ENCODE data around the gene C2orf81. TPM values are rescaled to one million over a fixed set of nuclear protein-coding genes. Genes with fewer than 3 reads are reported as not detected.

C2orf81 gene
- total and polyA plus RNA-seq, 10 of the 15 experiments (the other 5 are each of a cell fraction or from before 2014, with no cell fraction given): 0.10 to 9.8 (median 2.7) TPM

- Histone ChIP-seq H3K4me2 (ENCODE audit: control insufficient read depth, insufficient read depth) (no peak overlapping the region), H3K4me3 (no peak overlapping the region), H3K36me3 (ENCODE audit: control insufficient read depth in 2 of 2, insufficient read depth in 2 of 2, low read length in 1 of 2) (peaks cover 18 to 24% of the 10 kb centered on the region in 2 experiments; a peak in 3 of 4 replicates), H4K20me1 (ENCODE audit: control insufficient read depth, insufficient read depth) (0 out of 2 replicates have a peak, but pooled peaks cover 4% of the 10 kb centered on the region), H3K4me1 (ENCODE audit: control insufficient read depth, insufficient read depth, low read length) (no peaks in the 10 kb centered on the region; the same call in 1 of the 2 replicates), H3K79me2 (ENCODE audit: control insufficient read depth, insufficient read depth, low read length) (peaks cover 1% of the 10 kb centered on the region), H2AFZ (ENCODE audit: control insufficient read depth, low read depth, low read length) (no peak overlapping the region), H3K27me3 (replicated peaks in 1 of 2; ENCODE audit: control insufficient read depth in 2 of 2, insufficient read depth in 2 of 2, low read length in 1 of 2) (no peaks in the 10 kb centered on the region), H3K9me3 (replicated peaks; ENCODE audit: control insufficient read depth, insufficient read depth, low read length) (no peaks in the 10 kb centered on the region), H3K9ac (ENCODE audit: control insufficient read depth, insufficient read depth, low read length) (no peak overlapping the region), H3K27ac (ENCODE audit: control insufficient read depth, insufficient read depth) (no peak overlapping the region)
- BruUV-seq (replicated peaks): no TSS peak
- 95% methylated on average over 19 of the region's 19 CpGs for WGBS (ENCODE audit: insufficient coverage, insufficient replicate concordance, low lambda C conversion rate, missing lambda C conversion rate)
- ChIA-PET CTCF (no interaction called here), RAD21 (ENCODE audit: unreplicated experiment) (no interaction called here), POLR2A (no interaction called here), SMC1A (ENCODE audit: uncharacterized antibody, unreplicated experiment) (no interaction called here)
- 0 out of 3 replicates have a peak, but pooled peaks have one; percentile 31 for ATAC-seq
- DNase-seq (ENCODE audit: low read depth, low spot score): no peak
- in situ Hi-C loops (cut with MboI) (no loop called here), intact Hi-C loops (cut with micrococcal nuclease; ENCODE audit: unreplicated experiment) (no loop called here)
- no peak for FAIRE-seq
- no peak for TF ChIP-seq POU2F2 (IDR thresholded peaks at IDR 0.05; ENCODE audit: borderline replicate concordance, low read depth, low read length)
- no peak for TF ChIP-seq YBX1 (IDR thresholded peaks at IDR 0.05)
- no peak for TF ChIP-seq BMI1 (IDR thresholded peaks at IDR 0.05; ENCODE audit: borderline replicate concordance)
- no peak for TF ChIP-seq CHD2 (IDR thresholded peaks at IDR 0.05; ENCODE audit: borderline replicate concordance, low read depth, low read length)
- TF ChIP-seq ZZZ3 (IDR thresholded peaks at IDR 0.05; ENCODE audit: control insufficient read depth, insufficient read length, low read depth): no peak
- no peak for TF ChIP-seq EGR1 (IDR thresholded peaks at IDR 0.05; ENCODE audit: borderline replicate concordance in 1 of 2, low read depth in 2 of 2, low read length in 2 of 2)
- no peak for TF ChIP-seq BHLHE40 (IDR thresholded peaks at IDR 0.05; ENCODE audit: borderline replicate concordance in 1 of 2, low read depth in 2 of 2, low read length in 1 of 2)
- TF ChIP-seq EZH2 (IDR thresholded peaks at IDR 0.05; ENCODE audit: borderline replicate concordance, control insufficient read depth, low read depth, low read length): no peak
- no peak for TF ChIP-seq BCLAF1 (IDR thresholded peaks at IDR 0.05)
- no peak for TF ChIP-seq PML (IDR thresholded peaks at IDR 0.05; ENCODE audit: low read length)
- TF ChIP-seq CREB1 (IDR thresholded peaks at IDR 0.05; ENCODE audit: low read depth): no peak
- no peak for TF ChIP-seq TCF12 (IDR thresholded peaks at IDR 0.05; ENCODE audit: low read depth, low read length)
- no peak for TF ChIP-seq IRF5 (IDR thresholded peaks at IDR 0.05; ENCODE audit: borderline replicate concordance)
- TF ChIP-seq CBFB (IDR thresholded peaks at IDR 0.05; ENCODE audit: low read depth): no peak
- no peak for TF ChIP-seq JUNB (IDR thresholded peaks at IDR 0.05)
- no peak for TF ChIP-seq ATF3 (IDR thresholded peaks at IDR 0.05; ENCODE audit: borderline replicate concordance, extremely low read depth, low read depth, low read length)
- TF ChIP-seq CHD1 (IDR thresholded peaks at IDR 0.05; ENCODE audit: low read depth, low read length): no peak
- TF ChIP-seq USF2 (IDR thresholded peaks at IDR 0.05; ENCODE audit: borderline replicate concordance, low read depth, low read length): no peak
- TF ChIP-seq MYC (IDR thresholded peaks at IDR 0.05; ENCODE audit: insufficient read depth, insufficient read length, insufficient replicate concordance, low read length, severe bottlenecking): no peak
These were observed 46.8 kb downstream of the C2orf81 start for GRCh38 chr2:74374509-74375205.
